ENCODE measurements around the gene ZNG1A. TPM values are rescaled to one million over a fixed set of nuclear protein-coding genes. Genes with fewer than 3 reads are reported as not detected.
"Not testable (repeated sequence)": the region's sequence is repeated elsewhere in the genome, so short reads cannot be mapped to it uniquely, and the experiment has no call there.

The ZNG1A gene
- total and polyA plus RNA-seq, 9 of the 15 experiments (the other 6 are each of a cell fraction or from before 2014, with no cell fraction given), result 20.7 to 90.6 (median 41.7) TPM

GRCh38 chr9:82932-83689 is 95.7 kb downstream of the ZNG1A start:
- CTCF ChIA-PET (ENCODE audit: low intra/inter-chr PET ratio); H3K4me3 ChIP-seq; H4K20me1 ChIP-seq (replicated peaks; ENCODE audit: control insufficient read depth, insufficient read depth, low read length); H2AFZ ChIP-seq (ENCODE audit: low read depth, low read length); H3K36me3 ChIP-seq (ENCODE audit: control insufficient read depth, insufficient read depth, low read length); ATAC-seq; H3K27me3 ChIP-seq (ENCODE audit: control insufficient read depth in 2 of 2, insufficient read depth in 2 of 2, low read length in 2 of 2); H3K4me1 ChIP-seq (replicated peaks in 1 of 2; ENCODE audit: control insufficient read depth in 2 of 2, insufficient read depth in 2 of 2, low read length in 2 of 2); H3K9ac ChIP-seq (ENCODE audit: insufficient read depth in 1 of 2, low read depth in 2 of 2, low read length in 2 of 2); BruUV-seq (replicated peaks); FAIRE-seq; H3K9me3 ChIP-seq (replicated peaks; ENCODE audit: control insufficient read depth, insufficient read depth, low read depth, low read length); H3K27ac ChIP-seq (ENCODE audit: extremely low read depth, low read depth, low read length); intact Hi-C loops (cut with micrococcal nuclease); POLR2A ChIA-PET; in situ Hi-C loops (cut with MboI); H3K4me2 ChIP-seq (ENCODE audit: insufficient read depth, low read length); H3K79me2 ChIP-seq (ENCODE audit: control insufficient read depth, insufficient read depth, low read length); H3K9me1 ChIP-seq (ENCODE audit: control insufficient read depth, insufficient read depth, low read length); DNase-seq (ENCODE audit: extremely low read depth in 1 of 4, low spot score in 3 of 4): not testable (repeated sequence)
- 75% methylated on average over 23 of the region's 31 CpGs for WGBS (ENCODE audit: insufficient coverage, low coverage, missing lambda C conversion rate)
- 0 out of 2 replicates have a peak, but pooled peaks have one; percentile 13 for TF ChIP-seq ARID1B (IDR thresholded peaks at IDR 0.05)
- 0 out of 2 replicates have a peak, but pooled peaks have one; percentile 25 for TF ChIP-seq ZNF592 (IDR thresholded peaks at IDR 0.05)
- TF ChIP-seq E2F6 (IDR thresholded peaks at IDR 0.05; ENCODE audit: borderline replicate concordance in 1 of 2, extremely low read depth in 1 of 2, insufficient read depth in 1 of 2, insufficient read length in 1 of 2, low read depth in 1 of 2, low read length in 1 of 2, poor library complexity in 1 of 2, severe bottlenecking in 1 of 2), result peak in 1 of 2 experiments; percentile 6
- 0 out of 2 replicates have a peak, but pooled peaks have one; percentile 22 for TF ChIP-seq L3MBTL2 (IDR thresholded peaks at IDR 0.05)
- peak; percentile 57 for TF ChIP-seq CBFA2T2 (conservative IDR thresholded peaks at IDR 0.05)
